GM12864 (cell line): ENCODE data around the gene LRRN4.
"Not testable (repeated sequence)": the region's sequence is repeated elsewhere in the genome, so short reads cannot be mapped to it uniquely, and the experiment has no call there.

Experiments
- DNase-seq: peaks from one replicate; pipeline ENCODE4 v3.0.0-alpha.2; 2011; ENCODE audit warnings: low read depth
- H3K4me3 ChIP-seq: 2 replicates; pipeline ENCODE4 v1.5.1; 2011; ENCODE audit warnings: mild to moderate bottlenecking, low read depth, low read length, control low read depth
- TF ChIP-seq, protein P1 (sequence below): IDR thresholded peaks from 2 replicates; pipeline ENCODE4 v1.5.1; 2011; ENCODE audit warnings: low read depth, mild to moderate bottlenecking, moderate library complexity, low read length, control low read depth, inconsistent platforms; ENCODE audit errors: missing control alignments

Gene LRRN4

DNA sequence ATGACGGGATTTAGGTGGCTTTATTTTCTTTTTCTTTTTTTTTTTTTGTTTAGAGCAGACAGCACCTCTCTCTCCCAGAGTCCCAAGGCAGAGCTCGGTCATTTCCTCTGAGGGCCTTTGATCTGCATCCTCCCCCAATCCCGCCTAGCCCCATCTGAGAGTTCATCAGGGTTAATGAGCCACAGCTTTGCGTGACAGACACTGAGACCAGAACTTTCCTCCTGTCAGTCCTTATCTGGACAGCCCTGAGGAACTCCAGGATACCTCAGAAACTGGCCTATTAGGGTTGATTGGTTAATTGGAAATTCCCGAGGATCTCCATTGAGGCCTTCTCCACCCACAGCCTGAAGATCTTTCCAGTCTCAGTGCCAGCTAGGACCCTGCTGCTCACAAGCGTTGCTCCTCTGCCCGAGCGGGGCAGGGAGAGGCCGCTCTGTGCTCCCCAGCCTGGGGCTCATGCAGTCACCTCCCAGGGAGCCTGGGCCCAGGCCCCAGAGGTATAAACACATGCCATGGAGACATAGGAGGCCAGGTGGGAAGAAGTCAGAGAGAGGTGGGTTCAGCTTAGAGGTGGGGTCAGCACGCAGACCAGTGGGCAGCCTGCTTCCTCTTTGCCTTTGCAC lies 1.4 kb upstream of the LRRN4 start:
- H3K4me3 ChIP-seq, result no peak overlapping the region
- DNase-seq, result no peak
- TF ChIP-seq, protein P1, sequence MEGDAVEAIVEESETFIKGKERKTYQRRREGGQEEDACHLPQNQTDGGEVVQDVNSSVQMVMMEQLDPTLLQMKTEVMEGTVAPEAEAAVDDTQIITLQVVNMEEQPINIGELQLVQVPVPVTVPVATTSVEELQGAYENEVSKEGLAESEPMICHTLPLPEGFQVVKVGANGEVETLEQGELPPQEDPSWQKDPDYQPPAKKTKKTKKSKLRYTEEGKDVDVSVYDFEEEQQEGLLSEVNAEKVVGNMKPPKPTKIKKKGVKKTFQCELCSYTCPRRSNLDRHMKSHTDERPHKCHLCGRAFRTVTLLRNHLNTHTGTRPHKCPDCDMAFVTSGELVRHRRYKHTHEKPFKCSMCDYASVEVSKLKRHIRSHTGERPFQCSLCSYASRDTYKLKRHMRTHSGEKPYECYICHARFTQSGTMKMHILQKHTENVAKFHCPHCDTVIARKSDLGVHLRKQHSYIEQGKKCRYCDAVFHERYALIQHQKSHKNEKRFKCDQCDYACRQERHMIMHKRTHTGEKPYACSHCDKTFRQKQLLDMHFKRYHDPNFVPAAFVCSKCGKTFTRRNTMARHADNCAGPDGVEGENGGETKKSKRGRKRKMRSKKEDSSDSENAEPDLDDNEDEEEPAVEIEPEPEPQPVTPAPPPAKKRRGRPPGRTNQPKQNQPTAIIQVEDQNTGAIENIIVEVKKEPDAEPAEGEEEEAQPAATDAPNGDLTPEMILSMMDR, result no peak

GRCh38 chr20:6054689-6055051 lies 810 bp upstream of the LRRN4 start:
- not testable (repeated sequence) for H3K4me3 ChIP-seq, DNase-seq

DNA sequence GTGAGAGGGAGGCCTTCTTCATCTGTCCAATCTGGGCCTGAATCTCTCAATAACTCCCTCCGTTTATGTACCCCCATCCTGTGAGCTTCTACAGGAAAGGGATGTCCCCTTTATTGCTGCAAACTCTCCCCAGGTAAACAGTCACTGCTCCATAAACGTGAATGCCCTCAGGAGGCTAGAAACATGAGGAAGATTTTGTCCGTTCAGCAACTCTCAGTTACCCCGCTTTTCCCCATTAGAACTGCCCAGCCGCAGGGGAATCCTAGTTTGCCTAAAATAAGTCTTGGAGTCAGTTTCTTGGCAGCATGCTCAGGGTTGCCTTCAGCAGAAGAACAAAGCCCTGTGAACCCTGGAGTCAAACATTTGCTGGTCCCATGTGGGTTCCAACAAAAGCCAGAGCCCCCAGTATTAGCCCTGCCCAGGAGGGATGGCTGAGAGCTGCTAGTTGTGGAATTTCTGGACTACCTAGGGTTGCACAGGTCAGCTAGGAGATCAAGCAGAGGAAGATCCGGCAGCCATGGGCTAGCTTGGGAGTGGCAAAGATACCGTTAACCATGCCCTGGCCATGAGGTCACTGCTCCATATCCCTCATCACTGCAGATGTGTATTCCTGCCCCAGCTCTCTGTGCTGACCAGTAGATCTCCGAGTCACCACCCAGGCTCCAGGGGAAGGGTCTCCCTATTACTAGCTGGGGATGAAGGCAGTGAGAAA lies 640 bp downstream of the LRRN4 start:
- no peak for DNase-seq
- no peak overlapping the region for H3K4me3 ChIP-seq
- TF ChIP-seq, protein P1, result no peak

GRCh38 chr20:6051505-6051904 lies 2.4 kb downstream of the LRRN4 start:
- TF ChIP-seq, protein P1, result no peak
- DNase-seq, result no peak
- H3K4me3 ChIP-seq, result no peak overlapping the region

GRCh38 chr20:6048391-6048790 lies 5.5 kb downstream of the LRRN4 start:
- DNase-seq, result no peak
- TF ChIP-seq, protein P1, result no peak
- no peak overlapping the region for H3K4me3 ChIP-seq

DNA sequence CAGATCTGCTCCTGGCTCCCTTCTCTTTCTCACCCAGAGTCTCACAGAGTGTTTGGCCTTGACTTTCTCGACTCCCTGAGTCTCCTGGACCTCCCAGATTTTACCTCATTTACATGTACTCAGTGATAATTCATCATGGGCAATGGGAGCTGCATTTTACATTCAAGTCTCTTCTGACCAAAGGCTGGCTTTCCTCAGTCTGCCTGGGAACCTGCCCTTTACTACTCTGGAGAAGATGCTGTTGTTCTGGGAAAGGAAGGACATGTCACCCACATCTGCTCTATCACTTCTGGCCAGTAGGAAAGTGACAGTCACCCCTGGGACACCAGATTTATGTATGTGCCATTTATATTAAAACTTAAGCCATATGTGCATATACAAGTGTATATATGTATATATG lies 7.4 kb downstream of the LRRN4 start:
- DNase-seq, result no peak
- H3K4me3 ChIP-seq, result no peak overlapping the region
- TF ChIP-seq, protein P1, result no peak

GRCh38 chr20:6045566-6045965 lies 8.3 kb downstream of the LRRN4 start:
- H3K4me3 ChIP-seq, result no peak overlapping the region
- no peak for DNase-seq
- TF ChIP-seq, protein P1, result no peak
